HEK293 (cell line): ENCODE data around the gene BCL11B.

Source experiments
- CTCF ChIA-PET: fragments of 350-600 bp; formaldehyde crosslinking; extraction: SDS; loops from one replicate; lab custom pipeline; 2021; ENCODE audit warnings: antibody characterized with exemption; lab: Yijun Ruan, JAX
- POLR2A ChIA-PET: fragments of 300-600 bp; formaldehyde crosslinking; extraction: SDS; loops from one replicate; lab custom pipeline; 2020; ENCODE audit warnings: antibody characterized with exemption, inconsistent platforms; lab: Yijun Ruan, JAX
- H3K27ac ChIP-seq: fragments of 200-500 bp; sonication (Bioruptor generic); 2 replicates; pipeline ENCODE4 v1.5.1; 2014; ENCODE audit warnings: low read depth, low read length, control low read depth, inconsistent platforms; ENCODE audit errors: extremely low read depth
- H3K36me3 ChIP-seq, 2 experiments: fragments of 200-500 bp in 1 of 2; sonication (Bioruptor generic) in 1 of 2; 1 replicate in 1 of 2; 2 replicates in 1 of 2; pipeline ENCODE4 v1.5.1; 2014 to 2017; ENCODE audit warnings: inconsistent platforms in 2 of 2, low read length in 2 of 2; ENCODE audit not compliant: control insufficient read depth in 2 of 2, insufficient read depth in 1 of 2
- H3K4me1 ChIP-seq: fragments of 200-500 bp; sonication (Bioruptor generic); 2 replicates; pipeline ENCODE4 v1.5.1; 2014; ENCODE audit warnings: mild to moderate bottlenecking, low read length, inconsistent platforms; ENCODE audit not compliant: control insufficient read depth, insufficient read depth
- H3K4me3 ChIP-seq: 2 replicates; pipeline ENCODE4 v1.5.1; 2011; ENCODE audit warnings: low read depth, mild to moderate bottlenecking, control low read depth, low read length, moderate library complexity
- H3K9me3 ChIP-seq: fragments of 200-500 bp; sonication (Bioruptor generic); 2 replicates; pipeline ENCODE4 v1.5.1; 2014; ENCODE audit warnings: low read depth, low read length, inconsistent platforms; ENCODE audit not compliant: control insufficient read depth, insufficient read depth
- IKZF3 ChIP-seq: fragments of 450-650 bp; IDR thresholded peaks from 2 replicates; pipeline ENCODE4 v1.5.0; 2018; ENCODE audit warnings: missing biosample characterization, mild to moderate bottlenecking, missing genetic modification characterization, moderate library complexity
- MZF1 ChIP-seq: fragments of 450-650 bp; formaldehyde crosslinking; IDR thresholded peaks from 2 replicates; pipeline ENCODE4 v1.5.1; 2017; ENCODE audit warnings: missing biosample characterization, missing genetic modification characterization, borderline replicate concordance
- TRIM28 ChIP-seq: IDR thresholded peaks from 2 replicates; pipeline ENCODE4 v1.6.1; 2011; ENCODE audit warnings: low read length, control low read depth, borderline replicate concordance
- ZNF335 ChIP-seq: fragments of 450-650 bp; formaldehyde crosslinking; conservative IDR thresholded peaks from 2 replicates; pipeline ENCODE4 v1.5.1; 2016; ENCODE audit warnings: missing biosample characterization, missing genetic modification characterization
- ZNF341 ChIP-seq: fragments of 450-650 bp; formaldehyde crosslinking; IDR thresholded peaks from 2 replicates; pipeline ENCODE4; 2016; ENCODE audit warnings: low read depth, missing biosample characterization, missing genetic modification characterization
- ZNF366 ChIP-seq: fragments of 450-650 bp; formaldehyde crosslinking; conservative IDR thresholded peaks from 2 replicates; pipeline ENCODE4 v1.5.1; 2016; ENCODE audit warnings: missing biosample characterization, missing genetic modification characterization
- ZNF391 ChIP-seq: fragments of 450-650 bp; formaldehyde crosslinking; IDR thresholded peaks from 2 replicates; pipeline ENCODE4 v1.5.1; 2016; ENCODE audit warnings: low read depth, missing biosample characterization, missing genetic modification characterization, borderline replicate concordance
- ZNF416 ChIP-seq: fragments of 450-650 bp; formaldehyde crosslinking; IDR thresholded peaks from 2 replicates; pipeline ENCODE4 v1.5.1; 2016; ENCODE audit warnings: missing biosample characterization, missing genetic modification characterization
- ZNF596 ChIP-seq: fragments of 450-650 bp; IDR thresholded peaks from 2 replicates; pipeline ENCODE4 v1.5.0; 2018; ENCODE audit warnings: missing biosample characterization, mild to moderate bottlenecking, missing genetic modification characterization, moderate library complexity
- TF ChIP-seq, protein P1 (sequence below): fragments of 450-650 bp; formaldehyde crosslinking; IDR thresholded peaks from 2 replicates; pipeline ENCODE4 v1.5.1; 2016; ENCODE audit warnings: missing biosample characterization, missing genetic modification characterization
- TF ChIP-seq, protein P2 (sequence below): fragments of 450-650 bp; formaldehyde crosslinking; conservative IDR thresholded peaks from 2 replicates; pipeline ENCODE4 v1.5.1; 2016; ENCODE audit warnings: low read depth, missing biosample characterization, missing genetic modification characterization
- TF ChIP-seq, protein P3 (sequence below): sonication (generic); formaldehyde crosslinking; IDR thresholded peaks from 2 replicates; pipeline ENCODE4 v1.8.1; 2022; ENCODE audit warnings: mild to moderate bottlenecking, moderate library complexity, missing genetic modification reagents
- TF ChIP-seq, protein P4 (sequence below): fragments of 450-650 bp; formaldehyde crosslinking; conservative IDR thresholded peaks from 2 replicates; pipeline ENCODE4 v1.5.1; 2016; ENCODE audit warnings: low read depth, missing biosample characterization, missing genetic modification characterization

Gene BCL11B

DNA sequence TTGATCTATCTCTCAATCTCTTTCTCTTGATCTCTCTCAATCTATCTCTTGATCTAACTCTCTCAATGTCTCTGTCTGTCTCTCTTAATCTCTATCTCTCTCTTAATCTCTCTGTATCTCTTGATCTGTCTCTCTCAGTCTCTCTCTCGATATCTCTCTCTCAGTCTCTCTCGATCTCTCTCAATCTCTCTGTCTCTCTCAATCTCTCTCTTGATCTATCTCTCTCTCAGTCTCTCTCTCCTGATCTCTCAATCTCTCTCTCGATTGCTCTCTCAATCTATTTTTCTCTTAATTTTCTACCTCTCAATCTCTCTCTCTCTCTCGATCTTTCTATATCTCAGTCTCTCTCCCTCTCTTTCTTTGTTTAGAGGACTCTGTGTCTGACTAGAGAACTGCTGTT is 126.7 kb downstream of the BCL11B start:
- no peaks in the 10 kb centered on the region for H3K4me1 ChIP-seq
- POLR2A ChIA-PET: no interaction called here
- peak; percentile 96 for TF ChIP-seq ZNF596 (tag by site-specific recombination)
- no peak for TF ChIP-seq MZF1
- TF ChIP-seq ZNF366: peak; percentile 48; the same call in 1 of the 2 replicates
- TF ChIP-seq, all 188 proteins: peak for 2
- Histone ChIP-seq H3K27ac (no peak overlapping the region), H3K36me3 (no peaks in the 10 kb centered on the region), H3K4me3 (no peak overlapping the region), H3K9me3 (no peaks in the 10 kb centered on the region)
- CTCF ChIA-PET: no interaction called here

DNA sequence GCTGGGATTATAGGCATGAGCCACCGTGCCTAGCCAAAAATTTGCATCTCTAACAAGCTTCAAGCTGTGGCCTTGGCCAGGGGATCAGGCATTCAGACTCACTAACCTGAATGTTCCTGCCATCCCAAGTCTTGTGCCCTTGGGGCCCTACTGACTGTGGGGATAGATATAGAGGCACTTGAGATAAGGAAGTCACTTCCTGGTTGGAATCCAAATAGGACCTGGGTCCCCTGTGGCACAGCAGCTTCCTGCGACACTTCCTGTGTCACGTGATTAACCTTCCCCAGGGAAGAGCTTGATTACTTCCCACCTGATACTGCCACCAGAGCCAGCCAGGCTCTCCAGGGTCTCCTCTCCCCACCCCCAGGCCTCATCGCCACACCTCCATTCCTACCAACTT is 128.2 kb downstream of the BCL11B start:
- Histone ChIP-seq H3K4me3 (no peak overlapping the region), H3K4me1 (no peaks in the 10 kb centered on the region), H3K9me3 (no peaks in the 10 kb centered on the region), H3K27ac (no peak overlapping the region; the same call in 1 of the 2 replicates), H3K36me3 (no peaks in the 10 kb centered on the region)
- TF ChIP-seq, protein P1, sequence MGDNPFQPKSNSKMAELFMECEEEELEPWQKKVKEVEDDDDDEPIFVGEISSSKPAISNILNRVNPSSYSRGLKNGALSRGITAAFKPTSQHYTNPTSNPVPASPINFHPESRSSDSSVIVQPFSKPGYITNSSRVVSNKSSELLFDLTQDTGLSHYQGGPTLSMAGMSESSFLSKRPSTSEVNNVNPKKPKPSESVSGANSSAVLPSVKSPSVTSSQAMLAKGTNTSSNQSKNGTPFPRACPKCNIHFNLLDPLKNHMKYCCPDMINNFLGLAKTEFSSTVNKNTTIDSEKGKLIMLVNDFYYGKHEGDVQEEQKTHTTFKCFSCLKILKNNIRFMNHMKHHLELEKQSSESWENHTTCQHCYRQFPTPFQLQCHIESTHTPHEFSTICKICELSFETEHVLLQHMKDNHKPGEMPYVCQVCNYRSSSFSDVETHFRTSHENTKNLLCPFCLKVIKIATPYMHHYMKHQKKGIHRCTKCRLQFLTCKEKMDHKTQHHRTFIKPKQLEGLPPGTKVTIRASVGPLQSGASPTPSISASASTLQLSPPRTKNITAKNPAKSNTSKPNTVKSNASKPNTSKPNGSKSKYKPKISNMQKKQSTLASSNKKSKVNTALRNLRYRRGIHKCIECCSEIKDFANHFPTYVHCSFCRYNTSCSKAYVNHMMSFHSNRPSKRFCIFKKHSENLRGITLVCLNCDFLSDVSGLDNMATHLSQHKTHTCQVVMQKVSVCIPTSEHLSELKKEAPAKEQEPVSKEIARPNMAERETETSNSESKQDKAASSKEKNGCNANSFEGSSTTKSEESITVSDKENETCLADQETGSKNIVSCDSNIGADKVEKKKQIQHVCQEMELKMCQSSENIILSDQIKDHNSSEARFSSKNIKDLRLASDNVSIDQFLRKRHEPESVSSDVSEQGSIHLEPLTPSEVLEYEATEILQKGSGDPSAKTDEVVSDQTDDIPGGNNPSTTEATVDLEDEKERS (tag by site-specific recombination): no peak
- TF ChIP-seq ZNF391 (tag by site-specific recombination): no peak
- TF ChIP-seq ZNF341 (tag by site-specific recombination): peak; percentile 34; the same call in 1 of the 2 replicates
- no peak for TF ChIP-seq ZNF416 (tag by site-specific recombination)
- TF ChIP-seq TRIM28: no peak
- TF ChIP-seq, protein P2, sequence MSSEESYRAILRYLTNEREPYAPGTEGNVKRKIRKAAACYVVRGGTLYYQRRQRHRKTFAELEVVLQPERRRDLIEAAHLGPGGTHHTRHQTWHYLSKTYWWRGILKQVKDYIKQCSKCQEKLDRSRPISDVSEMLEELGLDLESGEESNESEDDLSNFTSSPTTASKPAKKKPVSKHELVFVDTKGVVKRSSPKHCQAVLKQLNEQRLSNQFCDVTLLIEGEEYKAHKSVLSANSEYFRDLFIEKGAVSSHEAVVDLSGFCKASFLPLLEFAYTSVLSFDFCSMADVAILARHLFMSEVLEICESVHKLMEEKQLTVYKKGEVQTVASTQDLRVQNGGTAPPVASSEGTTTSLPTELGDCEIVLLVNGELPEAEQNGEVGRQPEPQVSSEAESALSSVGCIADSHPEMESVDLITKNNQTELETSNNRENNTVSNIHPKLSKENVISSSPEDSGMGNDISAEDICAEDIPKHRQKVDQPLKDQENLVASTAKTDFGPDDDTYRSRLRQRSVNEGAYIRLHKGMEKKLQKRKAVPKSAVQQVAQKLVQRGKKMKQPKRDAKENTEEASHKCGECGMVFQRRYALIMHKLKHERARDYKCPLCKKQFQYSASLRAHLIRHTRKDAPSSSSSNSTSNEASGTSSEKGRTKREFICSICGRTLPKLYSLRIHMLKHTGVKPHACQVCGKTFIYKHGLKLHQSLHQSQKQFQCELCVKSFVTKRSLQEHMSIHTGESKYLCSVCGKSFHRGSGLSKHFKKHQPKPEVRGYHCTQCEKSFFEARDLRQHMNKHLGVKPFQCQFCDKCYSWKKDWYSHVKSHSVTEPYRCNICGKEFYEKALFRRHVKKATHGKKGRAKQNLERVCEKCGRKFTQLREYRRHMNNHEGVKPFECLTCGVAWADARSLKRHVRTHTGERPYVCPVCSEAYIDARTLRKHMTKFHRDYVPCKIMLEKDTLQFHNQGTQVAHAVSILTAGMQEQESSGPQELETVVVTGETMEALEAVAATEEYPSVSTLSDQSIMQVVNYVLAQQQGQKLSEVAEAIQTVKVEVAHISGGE (tag by site-specific recombination): peak; percentile 94
- TF ChIP-seq, protein P3, sequence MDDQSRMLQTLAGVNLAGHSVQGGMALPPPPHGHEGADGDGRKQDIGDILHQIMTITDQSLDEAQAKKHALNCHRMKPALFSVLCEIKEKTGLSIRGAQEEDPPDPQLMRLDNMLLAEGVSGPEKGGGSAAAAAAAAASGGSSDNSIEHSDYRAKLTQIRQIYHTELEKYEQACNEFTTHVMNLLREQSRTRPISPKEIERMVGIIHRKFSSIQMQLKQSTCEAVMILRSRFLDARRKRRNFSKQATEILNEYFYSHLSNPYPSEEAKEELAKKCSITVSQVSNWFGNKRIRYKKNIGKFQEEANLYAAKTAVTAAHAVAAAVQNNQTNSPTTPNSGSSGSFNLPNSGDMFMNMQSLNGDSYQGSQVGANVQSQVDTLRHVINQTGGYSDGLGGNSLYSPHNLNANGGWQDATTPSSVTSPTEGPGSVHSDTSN (CRISPR knock-in tag): no peak
- TF ChIP-seq, protein P4, sequence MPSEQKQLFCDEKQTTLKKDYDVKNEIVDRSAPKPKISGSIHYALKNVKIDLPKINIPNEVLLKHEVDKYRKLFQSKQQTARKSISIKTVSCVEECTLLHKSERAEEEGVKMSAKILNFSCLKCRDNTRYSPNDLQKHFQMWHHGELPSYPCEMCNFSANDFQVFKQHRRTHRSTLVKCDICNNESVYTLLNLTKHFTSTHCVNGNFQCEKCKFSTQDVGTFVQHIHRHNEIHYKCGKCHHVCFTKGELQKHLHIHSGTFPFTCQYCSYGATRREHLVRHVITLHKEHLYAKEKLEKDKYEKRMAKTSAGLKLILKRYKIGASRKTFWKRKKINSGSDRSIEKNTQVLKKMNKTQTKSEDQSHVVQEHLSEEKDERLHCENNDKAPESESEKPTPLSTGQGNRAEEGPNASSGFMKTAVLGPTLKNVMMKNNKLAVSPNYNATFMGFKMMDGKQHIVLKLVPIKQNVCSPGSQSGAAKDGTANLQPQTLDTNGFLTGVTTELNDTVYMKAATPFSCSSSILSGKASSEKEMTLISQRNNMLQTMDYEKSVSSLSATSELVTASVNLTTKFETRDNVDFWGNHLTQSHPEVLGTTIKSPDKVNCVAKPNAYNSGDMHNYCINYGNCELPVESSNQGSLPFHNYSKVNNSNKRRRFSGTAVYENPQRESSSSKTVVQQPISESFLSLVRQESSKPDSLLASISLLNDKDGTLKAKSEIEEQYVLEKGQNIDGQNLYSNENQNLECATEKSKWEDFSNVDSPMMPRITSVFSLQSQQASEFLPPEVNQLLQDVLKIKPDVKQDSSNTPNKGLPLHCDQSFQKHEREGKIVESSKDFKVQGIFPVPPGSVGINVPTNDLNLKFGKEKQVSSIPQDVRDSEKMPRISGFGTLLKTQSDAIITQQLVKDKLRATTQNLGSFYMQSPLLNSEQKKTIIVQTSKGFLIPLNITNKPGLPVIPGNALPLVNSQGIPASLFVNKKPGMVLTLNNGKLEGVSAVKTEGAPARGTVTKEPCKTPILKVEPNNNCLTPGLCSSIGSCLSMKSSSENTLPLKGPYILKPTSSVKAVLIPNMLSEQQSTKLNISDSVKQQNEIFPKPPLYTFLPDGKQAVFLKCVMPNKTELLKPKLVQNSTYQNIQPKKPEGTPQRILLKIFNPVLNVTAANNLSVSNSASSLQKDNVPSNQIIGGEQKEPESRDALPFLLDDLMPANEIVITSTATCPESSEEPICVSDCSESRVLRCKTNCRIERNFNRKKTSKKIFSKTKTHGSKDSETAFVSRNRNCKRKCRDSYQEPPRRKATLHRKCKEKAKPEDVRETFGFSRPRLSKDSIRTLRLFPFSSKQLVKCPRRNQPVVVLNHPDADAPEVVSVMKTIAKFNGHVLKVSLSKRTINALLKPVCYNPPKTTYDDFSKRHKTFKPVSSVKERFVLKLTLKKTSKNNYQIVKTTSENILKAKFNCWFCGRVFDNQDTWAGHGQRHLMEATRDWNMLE (tag by site-specific recombination): peak; percentile 53
- no peak for TF ChIP-seq IKZF3 (tag by site-specific recombination)
- 0 out of 2 replicates have a peak, but pooled peaks have one; percentile 16 for TF ChIP-seq ZNF335 (tag by site-specific recombination)
- ChIA-PET POLR2A (no interaction called here), CTCF (no interaction called here)
